Esophagus muscularis mucosa (tissue), 4 donors: Measurements from ENCODE around the gene KCNE4. TPM values are rescaled to one million over a fixed set of nuclear protein-coding genes. Genes with fewer than 3 reads are reported as not detected.
A peak's percentile ranks its signal among the peaks of the same experiment; 100 is the strongest.

Experiments used
- DNase-seq: peaks from one replicate; pipeline ENCODE4 v3.0.0-alpha.2; 2017; ENCODE audit errors: extremely low spot score
- H3K27ac ChIP-seq, 4 donors: fragments of 200-600 bp; sonication (generic); replicated peaks in 1 of 4; 1 replicate in 3 of 4; 2 replicates in 1 of 4; pipeline ENCODE4 v1.5.1; 2016 to 2019; ENCODE audit warnings: mild to moderate bottlenecking in 1 of 4
- H3K27me3 ChIP-seq, 4 donors: fragments of 200-600 bp; sonication (generic); one replicate each; pipeline versions ENCODE4 v1.5.1 to v1.6.0; 2016 to 2019
- H3K36me3 ChIP-seq, 4 donors: fragments of 200-600 bp; sonication (generic); one replicate each; pipeline ENCODE4 v1.5.1; 2016 to 2019
- H3K4me1 ChIP-seq, 4 donors: fragments of 200-600 bp; sonication (generic); one replicate each; pipeline ENCODE4 v1.5.1; 2016 to 2019
- H3K4me3 ChIP-seq, 4 donors: fragments of 200-600 bp; sonication (generic); 1 replicate in 2 of 4; 2 replicates in 2 of 4; pipeline ENCODE4 v1.5.1; 2016 to 2019; ENCODE audit warnings: mild to moderate bottlenecking in 4 of 4, moderate library complexity in 1 of 4
- H3K9me3 ChIP-seq, 4 donors: fragments of 200-600 bp; sonication (generic); 1 replicate in 3 of 4; 2 replicates in 1 of 4; pipeline ENCODE4 v1.5.1; 2016 to 2019
- EP300 ChIP-seq: sonication (generic); formaldehyde crosslinking; IDR thresholded peaks from one replicate; pipeline ENCODE4 v1.6.1; 2017; ENCODE audit warnings: antibody characterized with exemption
- POLR2A ChIP-seq: fragments of 450-650 bp; IDR thresholded peaks from one replicate; pipeline ENCODE4 v1.6.1; 2017; ENCODE audit warnings: antibody characterized with exemption, moderate library complexity, mild to moderate bottlenecking, low read depth
- POLR2AphosphoS5 ChIP-seq, 2 donors: sonication (generic); formaldehyde crosslinking; IDR thresholded peaks; one replicate each; pipeline ENCODE4 v1.6.1; 2017; ENCODE audit warnings: antibody characterized with exemption in 2 of 2
- WGBS: methylation state at CpG from one replicate; pipeline ENCODE4 v1.1.5; 2018; 5-methylcytosine and 5-hydroxymethylcytosine counted together
- intact Hi-C: fragments of 100-400 bp; cut with DNase I; formaldehyde crosslinking; loops from one replicate; pipeline ENCODE4 v1.15.1; 2023
- total RNA-seq, 4 donors: library from RNA; depleted of rRNA; stranded (reverse); fragments of >200 nt; gene quantifications; one replicate each; pipeline versions ENCODE4 v1.1.0 to v1.2.1, GENCODE V29; 2016
- TF ChIP-seq, protein P1 (sequence below), 3 experiments: fragments of 200-600 bp in 2 of 3; fragments of 450-650 bp in 1 of 3; sonication (generic) in 2 of 3; IDR thresholded peaks; one replicate each; pipeline ENCODE4 v1.5.1; 2017 to 2019; ENCODE audit warnings: antibody characterized with exemption in 3 of 3, mild to moderate bottlenecking in 2 of 3, moderate library complexity in 1 of 3

KCNE4 gene
- total RNA-seq, 4 donors from 2014 or later = 11.6 to 38.1 (median 17.7) TPM

DNA sequence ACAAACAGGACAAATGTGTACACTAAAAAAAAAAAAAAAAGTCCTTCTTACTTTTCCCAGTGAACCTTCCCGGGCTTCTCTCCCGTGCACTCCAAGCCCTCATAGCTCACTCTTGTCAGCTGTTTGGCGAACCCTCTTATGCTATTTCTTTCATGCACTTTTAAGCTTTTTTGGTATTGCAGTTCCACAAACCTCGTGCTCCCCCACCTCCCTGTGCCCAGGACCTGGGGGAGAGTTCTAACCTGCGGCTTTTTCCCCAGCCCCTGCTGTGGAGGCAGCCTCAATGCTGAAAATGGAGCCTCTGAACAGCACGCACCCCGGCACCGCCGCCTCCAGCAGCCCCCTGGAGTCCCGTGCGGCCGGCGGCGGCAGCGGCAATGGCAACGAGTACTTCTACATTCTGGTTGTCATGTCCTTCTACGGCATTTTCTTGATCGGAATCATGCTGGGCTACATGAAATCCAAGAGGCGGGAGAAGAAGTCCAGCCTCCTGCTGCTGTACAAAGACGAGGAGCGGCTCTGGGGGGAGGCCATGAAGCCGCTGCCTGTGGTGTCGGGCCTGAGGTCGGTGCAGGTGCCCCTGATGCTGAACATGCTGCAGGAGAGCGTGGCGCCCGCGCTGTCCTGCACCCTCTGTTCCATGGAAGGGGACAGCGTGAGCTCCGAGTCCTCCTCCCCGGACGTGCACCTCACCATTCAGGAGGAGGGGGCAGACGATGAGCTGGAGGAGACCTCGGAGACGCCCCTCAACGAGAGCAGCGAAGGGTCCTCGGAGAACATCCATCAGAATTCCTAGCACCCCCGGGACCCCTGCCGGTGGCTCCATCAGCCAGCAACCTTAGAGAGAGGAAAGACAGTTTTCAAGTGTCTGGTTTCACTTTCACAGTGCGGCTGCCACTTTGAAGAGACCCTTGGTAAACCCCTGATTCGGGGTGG is 826 bp downstream of the KCNE4 start:
- Histone ChIP-seq H3K4me1 (peaks cover 10 to 78% (median 78%) of the 10 kb centered on the region in 4 donors), H3K27me3 (no peaks in the 10 kb centered on the region), H3K4me3 (peak overlapping the region; percentile 52 to 64 (median 63)), H3K36me3 (no peaks in the 10 kb centered on the region), H3K9me3 (no peaks in the 10 kb centered on the region), H3K27ac (peak overlapping the region; percentile 86 to 92 (median 90))
- peak; percentile 87 for DNase-seq
- TF ChIP-seq POLR2AphosphoS5 (IDR thresholded peaks at IDR 0.05) (peak in 1 of 2 donors; percentile 36), EP300 (no peak)
- 30% methylated on average over 28 of the region's 42 CpGs for WGBS
- intact Hi-C loops = loop anchor here (5.0 kb wide), 1 partner anchor 61 kb away; no protein-coding TSS in a partner anchor

DNA sequence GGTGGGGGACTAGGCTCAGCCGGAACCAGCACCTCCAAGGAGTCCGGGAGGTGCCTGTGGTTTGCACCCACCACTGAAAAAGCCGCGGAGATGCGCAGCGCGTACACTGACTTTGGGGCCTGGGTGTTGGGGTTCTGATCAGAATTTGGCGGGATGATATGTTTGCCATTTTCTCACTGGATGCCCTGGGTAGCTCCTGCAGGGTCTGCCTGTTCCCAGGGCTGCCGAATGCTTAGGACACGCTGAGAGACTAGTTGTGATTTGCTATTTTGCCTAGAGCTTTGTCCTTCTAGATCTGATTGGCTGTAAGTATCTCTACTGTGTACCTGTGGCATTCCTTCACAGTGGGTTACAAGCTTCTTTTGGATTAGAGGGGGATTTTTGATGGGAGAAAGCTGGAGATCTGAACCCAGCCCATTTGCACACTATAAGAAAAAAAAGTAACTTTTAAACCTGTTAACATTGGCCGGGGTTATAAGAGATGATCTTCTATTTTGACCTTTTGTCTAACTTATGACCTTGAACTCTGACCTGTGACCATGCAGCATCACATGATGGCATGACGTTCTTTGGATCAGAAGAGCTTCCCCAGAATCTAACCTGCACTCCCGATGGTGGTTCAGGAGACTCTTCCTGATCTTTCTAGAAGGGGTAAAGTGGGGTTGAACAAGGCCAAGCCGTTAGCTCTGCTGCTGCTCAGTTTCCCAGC is 1.6 kb downstream of the KCNE4 start:
- TF ChIP-seq, protein P1, sequence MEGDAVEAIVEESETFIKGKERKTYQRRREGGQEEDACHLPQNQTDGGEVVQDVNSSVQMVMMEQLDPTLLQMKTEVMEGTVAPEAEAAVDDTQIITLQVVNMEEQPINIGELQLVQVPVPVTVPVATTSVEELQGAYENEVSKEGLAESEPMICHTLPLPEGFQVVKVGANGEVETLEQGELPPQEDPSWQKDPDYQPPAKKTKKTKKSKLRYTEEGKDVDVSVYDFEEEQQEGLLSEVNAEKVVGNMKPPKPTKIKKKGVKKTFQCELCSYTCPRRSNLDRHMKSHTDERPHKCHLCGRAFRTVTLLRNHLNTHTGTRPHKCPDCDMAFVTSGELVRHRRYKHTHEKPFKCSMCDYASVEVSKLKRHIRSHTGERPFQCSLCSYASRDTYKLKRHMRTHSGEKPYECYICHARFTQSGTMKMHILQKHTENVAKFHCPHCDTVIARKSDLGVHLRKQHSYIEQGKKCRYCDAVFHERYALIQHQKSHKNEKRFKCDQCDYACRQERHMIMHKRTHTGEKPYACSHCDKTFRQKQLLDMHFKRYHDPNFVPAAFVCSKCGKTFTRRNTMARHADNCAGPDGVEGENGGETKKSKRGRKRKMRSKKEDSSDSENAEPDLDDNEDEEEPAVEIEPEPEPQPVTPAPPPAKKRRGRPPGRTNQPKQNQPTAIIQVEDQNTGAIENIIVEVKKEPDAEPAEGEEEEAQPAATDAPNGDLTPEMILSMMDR (IDR thresholded peaks at IDR 0.05) = no peak
- TF ChIP-seq POLR2AphosphoS5 (IDR thresholded peaks at IDR 0.05) (no peak), EP300 (no peak), POLR2A (no peak)
- H3K36me3 ChIP-seq = no peaks in the 10 kb centered on the region
- no peaks in the 10 kb centered on the region for H3K27me3 ChIP-seq
- WGBS = 49% methylated on average over 11 of the region's 14 CpGs
- no peaks in the 10 kb centered on the region for H3K9me3 ChIP-seq
- peaks cover 10 to 77% (median 75%) of the 10 kb centered on the region in 4 donors for H3K4me1 ChIP-seq
- DNase-seq = peak; percentile 89
- H3K27ac ChIP-seq = peak overlapping the region; percentile 86 to 92 (median 90)
- intact Hi-C loops = loop anchor here (5.0 kb wide), 1 partner anchor 61 kb away; no protein-coding TSS in a partner anchor
- peak overlapping the region; percentile 52 to 64 (median 63) for H3K4me3 ChIP-seq

- peak overlapping the region; percentile 86 to 92 (median 90) for H3K27ac ChIP-seq
- WGBS = 26% methylated on average over 11 of the region's 11 CpGs
- DNase-seq = peak; percentile 93
- peak; percentile 60 to 70 for TF ChIP-seq POLR2AphosphoS5 (IDR thresholded peaks at IDR 0.05)
- no peak for TF ChIP-seq EP300
- H3K4me1 ChIP-seq = peaks cover 10 to 77% (median 75%) of the 10 kb centered on the region in 4 donors
- H3K9me3 ChIP-seq = no peaks in the 10 kb centered on the region
- no peaks in the 10 kb centered on the region for H3K27me3 ChIP-seq
- peak overlapping the region; percentile 52 to 64 (median 63) for H3K4me3 ChIP-seq
- no peaks in the 10 kb centered on the region for H3K36me3 ChIP-seq
- intact Hi-C loops = loop anchor here (5.0 kb wide), 1 partner anchor 62 kb away; no protein-coding TSS in a partner anchor
Observed at GRCh38 chr2:223054193-223054781, 2.3 kb downstream of the KCNE4 start.

DNA sequence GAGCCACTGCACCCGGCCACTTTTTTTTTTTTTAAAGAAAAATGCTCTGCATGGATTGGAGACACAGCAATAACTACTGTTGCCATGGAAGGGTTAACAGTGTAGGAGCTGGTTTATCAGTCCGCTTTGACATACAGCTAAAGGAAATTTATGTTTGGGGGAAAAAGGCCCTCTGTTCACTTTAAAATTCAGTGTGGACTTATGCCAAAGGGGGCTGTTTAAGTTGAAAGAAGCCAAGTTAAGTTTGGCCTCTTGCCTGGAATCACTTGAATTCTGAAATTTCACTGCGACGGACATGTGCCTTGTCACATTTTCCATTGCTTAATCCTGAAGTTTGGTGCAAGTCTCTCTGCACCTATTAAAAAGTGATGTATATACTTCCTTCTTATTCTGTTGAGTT is 3.1 kb downstream of the KCNE4 start:
- Histone ChIP-seq H3K9me3 (no peaks in the 10 kb centered on the region), H3K27ac (peak overlapping the region; percentile 86 to 92 (median 90)), H3K36me3 (no peaks in the 10 kb centered on the region), H3K27me3 (no peaks in the 10 kb centered on the region), H3K4me3 (peak overlapping the region; percentile 52 to 64 (median 63)), H3K4me1 (peaks cover 10 to 75% (median 70%) of the 10 kb centered on the region in 4 donors)
- peak; percentile 68 for DNase-seq
- TF ChIP-seq EP300 = no peak
- TF ChIP-seq POLR2AphosphoS5 (IDR thresholded peaks at IDR 0.05) = peak; percentile 39 to 78
- TF ChIP-seq, protein P1 (IDR thresholded peaks at IDR 0.05) = no peak
- no peak for TF ChIP-seq POLR2A
- intact Hi-C loops = loop anchor here (5.0 kb wide), 1 partner anchor 47 kb away; no protein-coding TSS in a partner anchor
- 27% methylated on average over 4 of the region's 4 CpGs for WGBS

- H3K36me3 ChIP-seq = no peaks in the 10 kb centered on the region
- WGBS = 40% methylated on average over 5 of the region's 5 CpGs
- peak overlapping the region in 3 of 4 donors; percentile 7 to 64 (median 63) for H3K4me3 ChIP-seq
- peaks cover 10 to 75% (median 70%) of the 10 kb centered on the region in 4 donors for H3K4me1 ChIP-seq
- TF ChIP-seq, protein P1 (IDR thresholded peaks at IDR 0.05) = no peak
- no peak for TF ChIP-seq POLR2A
- TF ChIP-seq EP300 = no peak
- no peak for TF ChIP-seq POLR2AphosphoS5 (IDR thresholded peaks at IDR 0.05)
- intact Hi-C loops = loop anchor here (5.0 kb wide), 1 partner anchor 46 kb away; no protein-coding TSS in a partner anchor
- no peaks in the 10 kb centered on the region for H3K27me3 ChIP-seq
- H3K27ac ChIP-seq = peak overlapping the region; percentile 86 to 92 (median 90)
- no peaks in the 10 kb centered on the region for H3K9me3 ChIP-seq
- no peak for DNase-seq
Observed at GRCh38 chr2:223055836-223056235, 3.8 kb downstream of the KCNE4 start.
